Fibroblast of mammary gland (primary cell): ENCODE data around the gene TNFRSF13B.

ENCODE experiments used
- DNase-seq: peaks from one replicate; pipeline ENCODE4 v3.0.0-alpha.2; 2010; ENCODE audit warnings: low read depth
- H3K4me3 ChIP-seq: 2 replicates; pipeline ENCODE4 v1.5.1; 2011; ENCODE audit warnings: low read depth, mild to moderate bottlenecking, low read length, moderate library complexity; ENCODE audit not compliant: control insufficient read depth
- TF ChIP-seq, protein P1 (sequence below): conservative IDR thresholded peaks from 2 replicates; pipeline ENCODE4 v1.5.1; 2011; ENCODE audit warnings: low read depth, low read length, inconsistent platforms; ENCODE audit not compliant: control insufficient read depth, insufficient read depth

The TNFRSF13B gene

DNA sequence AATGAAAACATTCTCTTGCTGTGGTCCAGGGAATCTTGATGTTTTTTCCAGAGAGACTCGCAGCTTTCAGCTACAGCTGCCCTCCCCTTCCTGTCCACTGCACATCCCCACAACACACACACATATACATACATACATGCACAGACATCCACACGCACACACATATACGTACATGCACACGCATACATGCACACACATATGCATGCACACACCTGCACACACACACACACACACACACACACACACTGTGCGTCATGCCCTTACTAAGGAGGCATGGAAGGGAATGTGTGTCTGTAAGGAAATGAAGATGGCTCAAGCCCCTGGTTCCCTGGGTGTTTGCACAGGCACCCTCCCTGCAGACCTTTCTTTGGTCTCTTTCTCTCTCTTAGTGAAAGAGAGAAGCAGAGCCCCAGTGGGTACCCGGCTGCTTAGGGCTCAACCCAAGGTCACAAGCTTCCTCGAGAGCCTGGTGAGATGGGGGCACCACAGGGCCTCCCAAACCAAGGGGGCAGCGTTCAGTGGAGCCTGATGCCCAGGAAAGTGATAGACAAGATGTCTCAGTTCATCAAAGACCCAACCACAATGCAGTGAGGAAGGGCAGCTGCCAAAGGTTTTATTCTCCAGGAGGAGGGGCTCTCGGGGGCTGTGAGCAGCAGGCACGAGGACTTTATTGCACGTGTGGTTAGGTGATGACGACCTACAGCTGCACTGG lies 33.3 kb downstream of the TNFRSF13B start:
- TF ChIP-seq, protein P1, sequence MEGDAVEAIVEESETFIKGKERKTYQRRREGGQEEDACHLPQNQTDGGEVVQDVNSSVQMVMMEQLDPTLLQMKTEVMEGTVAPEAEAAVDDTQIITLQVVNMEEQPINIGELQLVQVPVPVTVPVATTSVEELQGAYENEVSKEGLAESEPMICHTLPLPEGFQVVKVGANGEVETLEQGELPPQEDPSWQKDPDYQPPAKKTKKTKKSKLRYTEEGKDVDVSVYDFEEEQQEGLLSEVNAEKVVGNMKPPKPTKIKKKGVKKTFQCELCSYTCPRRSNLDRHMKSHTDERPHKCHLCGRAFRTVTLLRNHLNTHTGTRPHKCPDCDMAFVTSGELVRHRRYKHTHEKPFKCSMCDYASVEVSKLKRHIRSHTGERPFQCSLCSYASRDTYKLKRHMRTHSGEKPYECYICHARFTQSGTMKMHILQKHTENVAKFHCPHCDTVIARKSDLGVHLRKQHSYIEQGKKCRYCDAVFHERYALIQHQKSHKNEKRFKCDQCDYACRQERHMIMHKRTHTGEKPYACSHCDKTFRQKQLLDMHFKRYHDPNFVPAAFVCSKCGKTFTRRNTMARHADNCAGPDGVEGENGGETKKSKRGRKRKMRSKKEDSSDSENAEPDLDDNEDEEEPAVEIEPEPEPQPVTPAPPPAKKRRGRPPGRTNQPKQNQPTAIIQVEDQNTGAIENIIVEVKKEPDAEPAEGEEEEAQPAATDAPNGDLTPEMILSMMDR = no peak
- H3K4me3 ChIP-seq = no peak overlapping the region
- no peak for DNase-seq

GRCh38 chr17:16938031-16938430 lies 33.9 kb downstream of the TNFRSF13B start:
- TF ChIP-seq, protein P1 = no peak
- no peak overlapping the region for H3K4me3 ChIP-seq
- no peak for DNase-seq

DNA sequence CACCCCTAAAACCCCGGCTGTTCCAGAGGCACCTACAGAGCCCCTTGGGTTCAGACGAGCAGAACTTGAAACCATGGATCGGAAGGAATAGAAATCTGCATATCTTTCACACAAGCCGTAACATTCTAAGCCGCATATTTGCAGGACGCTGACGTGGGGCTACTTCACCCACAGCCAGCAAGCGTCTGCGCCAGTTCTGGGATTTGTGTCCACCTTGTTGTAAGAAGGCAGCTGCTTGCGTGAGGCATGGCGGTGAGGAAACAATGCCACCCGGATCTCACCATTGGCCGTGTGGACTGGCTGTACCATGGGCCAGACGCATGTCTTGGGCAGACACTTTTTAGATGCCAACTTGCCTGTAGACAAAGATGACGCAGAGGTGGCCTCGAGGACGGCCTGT lies 34.5 kb downstream of the TNFRSF13B start:
- H3K4me3 ChIP-seq = no peak overlapping the region
- DNase-seq = no peak
- TF ChIP-seq, protein P1 = no peak

GRCh38 chr17:16936536-16937310 lies 35.2 kb downstream of the TNFRSF13B start:
- DNase-seq = no peak
- TF ChIP-seq, protein P1 = no peak
- H3K4me3 ChIP-seq = no peak overlapping the region

- no peak for DNase-seq
- no peak overlapping the region for H3K4me3 ChIP-seq
- TF ChIP-seq, protein P1 = no peak
Measured at GRCh38 chr17:16935786-16936185, 36.1 kb downstream of the TNFRSF13B start.

DNA sequence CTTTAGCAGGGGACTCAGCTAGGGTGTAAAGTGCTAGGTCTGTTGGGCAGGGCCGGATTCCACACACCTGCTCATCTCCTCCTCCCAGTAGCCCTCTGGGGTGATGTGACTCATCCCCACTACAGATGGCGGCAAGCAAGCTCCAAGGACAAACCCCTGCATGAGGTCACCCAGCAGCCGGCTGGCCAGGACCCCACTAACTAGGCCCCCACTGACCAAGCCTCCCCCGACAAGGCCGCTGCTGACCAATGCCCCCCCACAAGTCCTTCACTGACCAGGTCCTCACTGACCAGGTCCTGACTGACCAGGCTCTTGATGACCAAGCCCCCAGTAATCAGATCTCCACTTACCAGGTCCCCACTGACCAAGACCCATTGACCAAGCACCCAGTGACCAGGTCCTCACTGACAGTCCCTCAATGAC lies 36.7 kb downstream of the TNFRSF13B start:
- TF ChIP-seq, protein P1 = no peak
- no peak overlapping the region for H3K4me3 ChIP-seq
- no peak for DNase-seq

GRCh38 chr17:16934836-16935235 lies 37.1 kb downstream of the TNFRSF13B start:
- TF ChIP-seq, protein P1 = no peak
- H3K4me3 ChIP-seq = no peak overlapping the region
- DNase-seq = no peak
